HG03342 (cell line): Measurements from ENCODE around the gene MPDZ.

Source experiments
- ATAC-seq: cut with Tn5 transposase; IDR thresholded peaks from one replicate; pipeline ENCODE4 v1.9.1; 2021; ENCODE audit warnings: mild to moderate bottlenecking, moderate library complexity; ENCODE audit not compliant: unreplicated experiment

Gene MPDZ

GRCh38 chr9:13189362-13189761, 90.1 kb downstream of the MPDZ start:
- no peak for ATAC-seq

GRCh38 chr9:13186774-13187173, 92.7 kb downstream of the MPDZ start:
- ATAC-seq, result no peak

- no peak for ATAC-seq
Measured at GRCh38 chr9:13186091-13186490, 93.4 kb downstream of the MPDZ start.

GRCh38 chr9:13181652-13182051, 97.8 kb downstream of the MPDZ start:
- ATAC-seq, result no peak

- no peak for ATAC-seq
Measured at GRCh38 chr9:13179257-13179656, 100.2 kb downstream of the MPDZ start.

- ATAC-seq, result no peak
Measured at GRCh38 chr9:13175732-13176131, 103.8 kb downstream of the MPDZ start.

GRCh38 chr9:13174906-13175639, 104.4 kb downstream of the MPDZ start:
- no peak for ATAC-seq

- no peak for ATAC-seq
Measured at GRCh38 chr9:13173553-13173952, 105.9 kb downstream of the MPDZ start.

- ATAC-seq, result no peak
Measured at GRCh38 chr9:13171261-13171660, 108.2 kb downstream of the MPDZ start.

GRCh38 chr9:13166996-13167395, 112.5 kb downstream of the MPDZ start:
- no peak for ATAC-seq

- ATAC-seq, result no peak
Measured at GRCh38 chr9:13165956-13166355, 113.5 kb downstream of the MPDZ start.

GRCh38 chr9:13165236-13165945, 114.1 kb downstream of the MPDZ start:
- ATAC-seq, result no peak

GRCh38 chr9:13163946-13164345, 115.5 kb downstream of the MPDZ start:
- ATAC-seq, result no peak

GRCh38 chr9:13163287-13163686, 116.2 kb downstream of the MPDZ start:
- ATAC-seq, result no peak

- no peak for ATAC-seq
Measured at GRCh38 chr9:13160051-13160450, 119.4 kb downstream of the MPDZ start.

GRCh38 chr9:13158986-13159385, 120.5 kb downstream of the MPDZ start:
- ATAC-seq, result no peak

- ATAC-seq, result no peak
Measured at GRCh38 chr9:13151489-13151888, 128.0 kb downstream of the MPDZ start.

GRCh38 chr9:13149454-13149853, 130.0 kb downstream of the MPDZ start:
- no peak for ATAC-seq

- no peak for ATAC-seq
Measured at GRCh38 chr9:13146840-13147239, 132.7 kb downstream of the MPDZ start.

GRCh38 chr9:13145340-13145739, 134.2 kb downstream of the MPDZ start:
- no peak for ATAC-seq

GRCh38 chr9:13144166-13144775, 135.2 kb downstream of the MPDZ start:
- ATAC-seq, result no peak

GRCh38 chr9:13143281-13143680, 136.2 kb downstream of the MPDZ start:
- no peak for ATAC-seq
